Smooth muscle cell (in vitro differentiated cells): Measurements from ENCODE around the gene ARID1B. TPM values are rescaled to one million over a fixed set of nuclear protein-coding genes. Genes with fewer than 3 reads are reported as not detected.

ENCODE experiments used
- DNase-seq: peaks from one replicate; lab custom pipeline; 2025; ENCODE audit not compliant: unreplicated experiment; lab: John Stamatoyannopoulos, UW
- H2AFZ ChIP-seq: fragments of 200-600 bp; sonication (generic); 2 replicates; pipeline ENCODE4 v1.6.0; 2016; ENCODE audit warnings: antibody characterized with exemption, low read depth, mild to moderate bottlenecking
- H3F3A ChIP-seq: fragments of 200-600 bp; sonication (generic); 2 replicates; pipeline ENCODE4 v1.6.0; 2017; ENCODE audit warnings: antibody characterized with exemption, low read depth
- H3K27ac ChIP-seq: fragments of 200-600 bp; sonication (generic); 2 replicates; pipeline ENCODE4 v1.5.1; 2016; ENCODE audit warnings: low read depth, mild to moderate bottlenecking
- H3K27me3 ChIP-seq: fragments of 200-600 bp; sonication (generic); 2 replicates; pipeline ENCODE4 v1.6.1; 2016; ENCODE audit warnings: low read depth, mild to moderate bottlenecking
- H3K36me3 ChIP-seq: fragments of 200-600 bp; sonication (generic); 2 replicates; pipeline ENCODE4 v1.5.1; 2016; ENCODE audit warnings: low read depth
- H3K4me1 ChIP-seq: fragments of 200-600 bp; sonication (generic); 2 replicates; pipeline ENCODE4 v1.5.1; 2016; ENCODE audit warnings: low read depth
- H3K4me2 ChIP-seq: fragments of 200-600 bp; sonication (generic); 2 replicates; pipeline ENCODE4 v1.6.0; 2016; ENCODE audit warnings: mild to moderate bottlenecking
- H3K4me3 ChIP-seq: fragments of 200-600 bp; sonication (generic); 2 replicates; pipeline ENCODE4 v1.5.1; 2016; ENCODE audit warnings: mild to moderate bottlenecking
- H3K79me2 ChIP-seq: fragments of 200-600 bp; sonication (generic); 2 replicates; pipeline ENCODE4 v1.6.0; 2016; ENCODE audit warnings: low read depth, mild to moderate bottlenecking
- H3K9ac ChIP-seq: fragments of 200-600 bp; sonication (generic); 2 replicates; pipeline ENCODE4 v1.6.0; 2016; ENCODE audit warnings: low read depth
- H3K9me3 ChIP-seq: fragments of 200-600 bp; sonication (generic); replicated peaks from 2 replicates; pipeline ENCODE4 v1.5.1; 2016; ENCODE audit warnings: low read depth
- H4K20me1 ChIP-seq: fragments of 200-600 bp; sonication (generic); 2 replicates; pipeline ENCODE4 v1.6.0; 2016; ENCODE audit warnings: low read depth
- WGBS: methylation state at CpG from one replicate; pipeline ENCODE4 v1.1.7; 2016; ENCODE audit warnings: low lambda C conversion rate; 5-methylcytosine and 5-hydroxymethylcytosine counted together
- polyA plus RNA-seq: library from polyadenylated mRNA; unstranded; fragments of >200 nt; fragmentation: Nextera tagmentation; extraction: Ambion mirVana; gene quantifications from 2 replicates; pipeline ENCODE4 v1.2.1, GENCODE V29; 2016
- total RNA-seq: library from RNA; depleted of rRNA; stranded (reverse); fragments of >200 nt; gene quantifications from 2 replicates; pipeline ENCODE4 v1.2.3, GENCODE V29; 2014
- TF ChIP-seq, protein P1 (sequence below): fragments of 200-600 bp; sonication (generic); IDR thresholded peaks from 2 replicates; pipeline ENCODE4 v1.5.1; 2017; ENCODE audit warnings: borderline replicate concordance, mild to moderate bottlenecking, antibody characterized with exemption; ENCODE audit not compliant: insufficient read depth, poor library complexity, severe bottlenecking

ARID1B gene
- total and polyA plus RNA-seq, 2 experiments from 2014 or later = 30.1 to 65.4 TPM

GRCh38 chr6:157158897-157159296 is 381.7 kb downstream of the ARID1B start:
- WGBS = 97% methylated on average over 3 of the region's 3 CpGs
- Histone ChIP-seq H4K20me1 (peaks cover 8% of the 10 kb centered on the region), H3K4me1 (no peaks in the 10 kb centered on the region), H3K79me2 (no peaks in the 10 kb centered on the region), H3K9me3 (no peaks in the 10 kb centered on the region), H3F3A (no peaks in the 10 kb centered on the region), H3K36me3 (no peaks in the 10 kb centered on the region), H3K9ac (no peak overlapping the region), H2AFZ (no peak overlapping the region), H3K27ac (no peak overlapping the region), H3K4me2 (no peak overlapping the region), H3K4me3 (no peak overlapping the region), H3K27me3 (no peaks in the 10 kb centered on the region)
- TF ChIP-seq, protein P1, sequence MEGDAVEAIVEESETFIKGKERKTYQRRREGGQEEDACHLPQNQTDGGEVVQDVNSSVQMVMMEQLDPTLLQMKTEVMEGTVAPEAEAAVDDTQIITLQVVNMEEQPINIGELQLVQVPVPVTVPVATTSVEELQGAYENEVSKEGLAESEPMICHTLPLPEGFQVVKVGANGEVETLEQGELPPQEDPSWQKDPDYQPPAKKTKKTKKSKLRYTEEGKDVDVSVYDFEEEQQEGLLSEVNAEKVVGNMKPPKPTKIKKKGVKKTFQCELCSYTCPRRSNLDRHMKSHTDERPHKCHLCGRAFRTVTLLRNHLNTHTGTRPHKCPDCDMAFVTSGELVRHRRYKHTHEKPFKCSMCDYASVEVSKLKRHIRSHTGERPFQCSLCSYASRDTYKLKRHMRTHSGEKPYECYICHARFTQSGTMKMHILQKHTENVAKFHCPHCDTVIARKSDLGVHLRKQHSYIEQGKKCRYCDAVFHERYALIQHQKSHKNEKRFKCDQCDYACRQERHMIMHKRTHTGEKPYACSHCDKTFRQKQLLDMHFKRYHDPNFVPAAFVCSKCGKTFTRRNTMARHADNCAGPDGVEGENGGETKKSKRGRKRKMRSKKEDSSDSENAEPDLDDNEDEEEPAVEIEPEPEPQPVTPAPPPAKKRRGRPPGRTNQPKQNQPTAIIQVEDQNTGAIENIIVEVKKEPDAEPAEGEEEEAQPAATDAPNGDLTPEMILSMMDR = no peak
- no peak for DNase-seq

- no peak overlapping the region for H3K27ac ChIP-seq
- 85% methylated on average over 4 of the region's 4 CpGs for WGBS
- H3F3A ChIP-seq = no peaks in the 10 kb centered on the region
- TF ChIP-seq, protein P1 = no peak
- no peak overlapping the region for H3K4me2 ChIP-seq
- no peak overlapping the region for H3K4me3 ChIP-seq
- DNase-seq = no peak
- H3K9me3 ChIP-seq = no peaks in the 10 kb centered on the region
- H3K27me3 ChIP-seq = no peaks in the 10 kb centered on the region
- H3K36me3 ChIP-seq = no peaks in the 10 kb centered on the region
- no peak overlapping the region for H3K9ac ChIP-seq
- no peaks in the 10 kb centered on the region for H3K4me1 ChIP-seq
- H3K79me2 ChIP-seq = no peaks in the 10 kb centered on the region
- H2AFZ ChIP-seq = no peak overlapping the region
- peaks cover 9% of the 10 kb centered on the region for H4K20me1 ChIP-seq
Observed at GRCh38 chr6:157159348-157159747, 382.2 kb downstream of the ARID1B start.

GRCh38 chr6:157161912-157162311 is 384.7 kb downstream of the ARID1B start:
- Histone ChIP-seq H3K4me1 (no peaks in the 10 kb centered on the region), H3F3A (no peaks in the 10 kb centered on the region), H3K27me3 (no peaks in the 10 kb centered on the region), H3K9ac (no peak overlapping the region), H3K9me3 (no peaks in the 10 kb centered on the region), H3K4me2 (no peak overlapping the region), H3K36me3 (no peaks in the 10 kb centered on the region), H2AFZ (no peak overlapping the region), H4K20me1 (peaks cover 12% of the 10 kb centered on the region), H3K4me3 (no peak overlapping the region), H3K79me2 (no peaks in the 10 kb centered on the region), H3K27ac (no peak overlapping the region)
- 83% methylated on average over 4 of the region's 4 CpGs for WGBS
- DNase-seq = no peak
- TF ChIP-seq, protein P1 = no peak

GRCh38 chr6:157162766-157163433 is 385.7 kb downstream of the ARID1B start:
- H3K4me3 ChIP-seq = no peak overlapping the region
- no peak overlapping the region for H3K4me2 ChIP-seq
- H3K27ac ChIP-seq = no peak overlapping the region
- H3K79me2 ChIP-seq = no peaks in the 10 kb centered on the region
- WGBS = 94% methylated on average over 17 of the region's 17 CpGs
- H3K27me3 ChIP-seq = no peaks in the 10 kb centered on the region
- peaks cover 13% of the 10 kb centered on the region for H4K20me1 ChIP-seq
- DNase-seq = no peak
- TF ChIP-seq, protein P1 = no peak
- no peaks in the 10 kb centered on the region for H3K4me1 ChIP-seq
- no peak overlapping the region for H3K9ac ChIP-seq
- no peaks in the 10 kb centered on the region for H3K36me3 ChIP-seq
- no peaks in the 10 kb centered on the region for H3F3A ChIP-seq
- no peak overlapping the region for H2AFZ ChIP-seq
- H3K9me3 ChIP-seq = no peaks in the 10 kb centered on the region
